GM12892 (cell line): Measurements from ENCODE around the gene RAB20.

Experiments used
- DNase-seq: peaks from one replicate; pipeline ENCODE4 v3.0.0; 2011; ENCODE audit not compliant: insufficient read length
- FAIRE-seq: peaks from 2 replicates; lab custom pipeline; 2011; peaks lifted over from hg19 to GRCh38; lab: Jason Lieb, UNC
- POLR2A ChIP-seq: IDR thresholded peaks from 2 replicates; pipeline ENCODE4 v1.6.1; 2011; ENCODE audit warnings: low read depth, low read length, control low read depth
- POLR2AphosphoS5 ChIP-seq: IDR thresholded peaks from 2 replicates; pipeline ENCODE4 v1.6.1; 2011; ENCODE audit warnings: low read depth, low read length, control low read depth
- TAF1 ChIP-seq: IDR thresholded peaks from 2 replicates; pipeline ENCODE4 v1.6.1; 2011; ENCODE audit warnings: low read depth, mild to moderate bottlenecking, control low read depth, low read length, borderline replicate concordance

Gene RAB20

GRCh38 chr13:110560601-110561343 is 750 bp downstream of the RAB20 start:
- TF ChIP-seq POLR2AphosphoS5 (no peak), POLR2A (peak; percentile 3; the same call in 1 of the 2 replicates), TAF1 (no peak)
- FAIRE-seq (peak; percentile 81), DNase-seq (no peak)

- DNase-seq: no peak
- peak; percentile 14 for FAIRE-seq
- no peak for TF ChIP-seq POLR2A
- no peak for TF ChIP-seq POLR2AphosphoS5
- TF ChIP-seq TAF1: no peak
Observed at GRCh38 chr13:110559986-110560385, 1.5 kb downstream of the RAB20 start.

- DNase-seq (no peak), FAIRE-seq (no peak)
- no peak for TF ChIP-seq POLR2AphosphoS5
- TF ChIP-seq POLR2A: no peak
- TF ChIP-seq TAF1: no peak
Observed at GRCh38 chr13:110559429-110559943, 2.0 kb downstream of the RAB20 start.

- TF ChIP-seq POLR2A (no peak), TAF1 (no peak), POLR2AphosphoS5 (no peak)
- FAIRE-seq (no peak), DNase-seq (no peak)
Observed at GRCh38 chr13:110557610-110558305, 3.8 kb downstream of the RAB20 start.

GRCh38 chr13:110557082-110557481 is 4.4 kb downstream of the RAB20 start:
- no peak for FAIRE-seq
- no peak for TF ChIP-seq TAF1
- no peak for TF ChIP-seq POLR2AphosphoS5
- TF ChIP-seq POLR2A: no peak
- no peak for DNase-seq

GRCh38 chr13:110556224-110556606 is 5.3 kb downstream of the RAB20 start:
- no peak for FAIRE-seq
- TF ChIP-seq POLR2A: no peak
- no peak for DNase-seq

- DNase-seq: no peak
- TF ChIP-seq POLR2AphosphoS5 (no peak), TAF1 (no peak), POLR2A (no peak)
- no peak for FAIRE-seq
Observed at GRCh38 chr13:110555601-110556223, 5.8 kb downstream of the RAB20 start.

- no peak for FAIRE-seq
- TF ChIP-seq TAF1 (no peak), POLR2A (no peak), POLR2AphosphoS5 (no peak)
- no peak for DNase-seq
Observed at GRCh38 chr13:110554946-110555345, 6.6 kb downstream of the RAB20 start.

GRCh38 chr13:110554227-110554836 is 7.2 kb downstream of the RAB20 start:
- no peak for TF ChIP-seq POLR2AphosphoS5
- TF ChIP-seq TAF1: no peak
- no peak for TF ChIP-seq POLR2A
- DNase-seq (no peak), FAIRE-seq (no peak)

GRCh38 chr13:110553417-110553816 is 8.1 kb downstream of the RAB20 start:
- FAIRE-seq: no peak
- DNase-seq: no peak

GRCh38 chr13:110552767-110553166 is 8.8 kb downstream of the RAB20 start:
- DNase-seq (no peak), FAIRE-seq (no peak)
- TF ChIP-seq POLR2AphosphoS5 (no peak), TAF1 (no peak)

More at GRCh38 chr13:110553417-110553816, 8.1 kb downstream of the RAB20 start:
- TF ChIP-seq POLR2A (no peak), TAF1 (no peak), POLR2AphosphoS5 (no peak)

GRCh38 chr13:110551284-110551683 is 10.2 kb downstream of the RAB20 start:
- no peak for TF ChIP-seq POLR2AphosphoS5
- TF ChIP-seq TAF1: no peak
- TF ChIP-seq POLR2A: no peak
- FAIRE-seq (no peak), DNase-seq (no peak)
